HCT116 (cell line): ENCODE data around the gene SLC38A9. TPM values are rescaled to one million over a fixed set of nuclear protein-coding genes. Genes with fewer than 3 reads are reported as not detected.

ENCODE experiments used
- ATAC-seq: fragments of 200-7000 bp; cut with Tn5 transposase; 2 replicates; pipeline ENCODE4 v1.9.1; 2020; ENCODE audit warnings: mild to moderate bottlenecking, moderate library complexity
- BruUV-seq: library from RNA; stranded (reverse); fragments of 400-500 nt; replicated peaks from 2 replicates; lab custom pipeline; 2021; lab: Mats Ljungman, UMichigan
- CTCF ChIA-PET: fragments of 300-600 bp; sonication (Branson Sonifier 250); formaldehyde crosslinking; loops from one replicate; lab custom pipeline; 2021; ENCODE audit warnings: antibody characterized with exemption; lab: Charles Lee
- POLR2A ChIA-PET: fragments of 300-600, 350-600 bp; sonication (Branson Sonifier 250); formaldehyde crosslinking; loops from one replicate; lab custom pipeline; 2021; ENCODE audit warnings: antibody characterized with exemption; lab: Charles Lee
- RAD21 ChIA-PET, 2 experiments: fragments of 300-600 bp; sonication (Branson Sonifier 250); formaldehyde crosslinking; loops; one replicate each; lab custom pipeline; 2023; ENCODE audit warnings: low total read pairs in 2 of 2; ENCODE audit not compliant: uncharacterized antibody in 2 of 2, unreplicated experiment in 2 of 2, low non-redundant PET in 1 of 2; lab: Charles Lee
- DNase-seq: peaks from one replicate; pipeline ENCODE4 v3.0.0-alpha.2; 2010; ENCODE audit warnings: low read depth, low spot score
- H2AFZ ChIP-seq: fragments of 200-600 bp; shearing (Covaris generic), sonication (generic); 2 replicates; pipeline ENCODE4 v1.6.1; 2017; ENCODE audit warnings: low read depth, mixed run types, mixed read lengths, antibody characterized with exemption, low read length; ENCODE audit not compliant: poor library complexity, severe bottlenecking
- H3K27ac ChIP-seq: 2 replicates; pipeline ENCODE4 v1.5.1; 2012; ENCODE audit warnings: low read depth, low read length
- H3K27me3 ChIP-seq: fragments of 200-600 bp; sonication (generic); 2 replicates; pipeline ENCODE4 v1.6.1; 2016; ENCODE audit warnings: mixed run types, low read length, mixed read lengths; ENCODE audit not compliant: insufficient read depth
- H3K36me3 ChIP-seq, 2 experiments: fragments of 200-500 bp in 1 of 2; fragments of 200-600 bp in 1 of 2; sonication (Bioruptor generic) in 1 of 2; sonication (generic) in 1 of 2; 2 replicates each; pipeline versions ENCODE4 v1.5.1 to v1.6.1; 2014 to 2016; ENCODE audit warnings: low read length in 2 of 2, inconsistent platforms in 1 of 2, mixed read lengths in 1 of 2, mixed run types in 1 of 2; ENCODE audit not compliant: insufficient read depth in 2 of 2, control insufficient read depth in 1 of 2
- H3K4me1 ChIP-seq, 2 experiments: fragments of 200-600 bp in 1 of 2; sonication (generic) in 1 of 2; 2 replicates each; pipeline versions ENCODE4 v1.5.1 to v1.6.1; 2012 to 2017; ENCODE audit warnings: low read length in 2 of 2, inconsistent platforms in 1 of 2, mild to moderate bottlenecking in 1 of 2, mixed read lengths in 1 of 2, mixed run types in 1 of 2, moderate library complexity in 1 of 2; ENCODE audit not compliant: insufficient read depth in 2 of 2, control insufficient read depth in 1 of 2
- H3K4me2 ChIP-seq: fragments of 200-600 bp; sonication (generic); 2 replicates; pipeline ENCODE4 v1.6.1; 2017; ENCODE audit warnings: mixed run types, low read length, mixed read lengths
- H3K4me3 ChIP-seq, 2 experiments: fragments of 200-600 bp in 1 of 2; sonication (generic) in 1 of 2; replicated peaks in 1 of 2; 2 replicates each; pipeline ENCODE4 v1.5.1; 2011 to 2016; ENCODE audit warnings: low read length in 2 of 2, control low read depth in 1 of 2, low read depth in 1 of 2, mild to moderate bottlenecking in 1 of 2, mixed read lengths in 1 of 2, mixed run types in 1 of 2
- H3K79me2 ChIP-seq: fragments of 200-600 bp; sonication (generic); 2 replicates; pipeline ENCODE4 v1.6.1; 2017; ENCODE audit warnings: mild to moderate bottlenecking, mixed run types, low read length, moderate library complexity, mixed read lengths; ENCODE audit not compliant: insufficient read depth
- H3K9ac ChIP-seq: fragments of 200-600 bp; sonication (generic); 2 replicates; pipeline ENCODE4 v1.6.1; 2016; ENCODE audit warnings: low read length, mixed read lengths
- H3K9me2 ChIP-seq: fragments of 200-600 bp; sonication (generic), shearing (Covaris generic); 2 replicates; pipeline ENCODE4 v1.6.1; 2017; ENCODE audit warnings: mixed run types, mild to moderate bottlenecking, moderate library complexity; ENCODE audit not compliant: insufficient read depth
- H3K9me3 ChIP-seq, 2 experiments: fragments of 200-500 bp in 1 of 2; fragments of 200-600 bp in 1 of 2; sonication (Bioruptor generic) in 1 of 2; sonication (generic) in 1 of 2; 2 replicates each; pipeline ENCODE4 v1.6.1; 2014 to 2017; ENCODE audit warnings: low read length in 2 of 2, mixed read lengths in 2 of 2, inconsistent platforms in 1 of 2, low read depth in 1 of 2, mild to moderate bottlenecking in 1 of 2, mixed run types in 1 of 2, moderate library complexity in 1 of 2; ENCODE audit not compliant: control insufficient read depth in 1 of 2, insufficient read depth in 1 of 2
- H4K20me1 ChIP-seq: fragments of 200-600 bp; sonication (generic), shearing (Covaris generic); 2 replicates; pipeline ENCODE4 v1.6.1; 2017; ENCODE audit warnings: mixed run types, mild to moderate bottlenecking, moderate library complexity; ENCODE audit not compliant: insufficient read depth
- CBX3 ChIP-seq: IDR thresholded peaks from 2 replicates; pipeline ENCODE4 v1.6.1; 2012; ENCODE audit warnings: low read depth
- CEBPB ChIP-seq: IDR thresholded peaks from 2 replicates; pipeline ENCODE4 v1.6.1; 2012; ENCODE audit warnings: low read depth
- CTCF ChIP-seq, 3 experiments: fragments of 200-600 bp in 1 of 3; sonication (generic) in 1 of 3; IDR thresholded peaks in 2 of 3; conservative IDR thresholded peaks in 1 of 3; 2 replicates each; pipeline ENCODE4 v1.5.1; 2012 to 2017; ENCODE audit warnings: low read depth in 2 of 3, low read length in 2 of 3, antibody characterized with exemption in 1 of 3, borderline replicate concordance in 1 of 3, control low read depth in 1 of 3, mild to moderate bottlenecking in 1 of 3, mixed read lengths in 1 of 3, mixed run types in 1 of 3, moderate library complexity in 1 of 3; ENCODE audit not compliant: insufficient read depth in 1 of 3
- EGR1 ChIP-seq: IDR thresholded peaks from 2 replicates; pipeline ENCODE4 v1.6.1; 2012; ENCODE audit warnings: low read depth
- ELF1 ChIP-seq: IDR thresholded peaks from 2 replicates; pipeline ENCODE4 v1.6.1; 2012; ENCODE audit warnings: low read depth, borderline replicate concordance
- EZH2phosphoT487 ChIP-seq: fragments of 200-600 bp; IDR thresholded peaks from 2 replicates; pipeline ENCODE4 v1.6.1; 2018; ENCODE audit warnings: antibody characterized with exemption, borderline replicate concordance
- JUND ChIP-seq: IDR thresholded peaks from 2 replicates; pipeline ENCODE4 v1.6.1; 2012
- MAX ChIP-seq: IDR thresholded peaks from 2 replicates; pipeline ENCODE4 v1.6.1; 2012
- POLR2A ChIP-seq: IDR thresholded peaks from 2 replicates; pipeline ENCODE4 v1.7.0; 2011; ENCODE audit warnings: borderline replicate concordance; ENCODE audit not compliant: insufficient read depth, insufficient read length; ENCODE audit errors: extremely low read depth
- RAD21 ChIP-seq: IDR thresholded peaks from 2 replicates; pipeline ENCODE4 v1.6.1; 2012; ENCODE audit warnings: low read depth, mild to moderate bottlenecking
- REST ChIP-seq: IDR thresholded peaks from 2 replicates; pipeline ENCODE4 v1.6.1; 2012; ENCODE audit warnings: low read depth
- SIN3A ChIP-seq: IDR thresholded peaks from 2 replicates; pipeline ENCODE4 v1.6.1; 2012; ENCODE audit warnings: low read depth
- SP1 ChIP-seq: IDR thresholded peaks from 2 replicates; pipeline ENCODE4 v1.6.1; 2012; ENCODE audit warnings: low read depth
- SRF ChIP-seq: IDR thresholded peaks from 2 replicates; pipeline ENCODE4 v1.6.1; 2012; ENCODE audit warnings: low read depth
- TCF7L2 ChIP-seq: IDR thresholded peaks from 2 replicates; pipeline ENCODE4 v1.7.0; 2011; ENCODE audit warnings: borderline replicate concordance, inconsistent platforms; ENCODE audit not compliant: insufficient read depth, insufficient read length; ENCODE audit errors: extremely low read depth
- ZBTB33 ChIP-seq: IDR thresholded peaks from 2 replicates; pipeline ENCODE4 v1.6.1; 2011; ENCODE audit warnings: mild to moderate bottlenecking, low read length, moderate library complexity; ENCODE audit not compliant: insufficient replicate concordance; ENCODE audit errors: extremely low read depth
- ZFX ChIP-seq: fragments of 450-650 bp; IDR thresholded peaks from 2 replicates; pipeline ENCODE4 v1.6.1; 2017
- ZNF274 ChIP-seq: fragments of 200-500 bp; sonication (Bioruptor generic); IDR thresholded peaks from 2 replicates; pipeline ENCODE4 v1.6.1; 2014; ENCODE audit warnings: mild to moderate bottlenecking, low read depth, low read length, inconsistent platforms
- intact Hi-C: fragments of 100-400 bp; cut with micrococcal nuclease; formaldehyde crosslinking; loops from 2 replicates; pipeline ENCODE4 v1.10.0; 2022
- total RNA-seq: library from RNA; stranded (reverse); gene quantifications from one replicate; pipeline ENCODE4 v1.2.1, GENCODE V29; 2021; ENCODE audit not compliant: unreplicated experiment

SLC38A9 gene
- total RNA-seq, 1 experiment from 2014 or later = 12.6 TPM

- no TSS peak for BruUV-seq
- CTCF ChIA-PET = no interaction called here
- ATAC-seq = no peak
Measured at GRCh38 chr5:55724281-55724680, 12.2 kb upstream of the SLC38A9 start.

More at GRCh38 chr5:55724281-55724680, 12.2 kb upstream of the SLC38A9 start:
- DNase-seq = no peak
- no peaks in the 10 kb centered on the region for H3K27me3 ChIP-seq
- TF ChIP-seq RAD21 = no peak
- TF ChIP-seq MAX = no peak
- TF ChIP-seq SIN3A = no peak
- no peak for TF ChIP-seq TCF7L2
- no peak for TF ChIP-seq EGR1
- TF ChIP-seq ZBTB33 = no peak
- no peak for TF ChIP-seq ELF1
- TF ChIP-seq POLR2A = no peak
- TF ChIP-seq CBX3 = no peak
- no peak for TF ChIP-seq ZFX
- TF ChIP-seq SRF = no peak
- TF ChIP-seq CTCF (IDR thresholded peaks at IDR 0.05 in 2 of 3, conservative IDR thresholded peaks at IDR 0.05 in 1 of 3; ENCODE audit: borderline replicate concordance in 1 of 3, insufficient read depth in 1 of 3, low read depth in 2 of 3, low read length in 2 of 3) = no peak
- TF ChIP-seq CEBPB = no peak
- no peak for TF ChIP-seq REST
- no peak for TF ChIP-seq EZH2phosphoT487
- TF ChIP-seq JUND = no peak
- TF ChIP-seq ZNF274 = no peak
- TF ChIP-seq SP1 = no peak
- no peak overlapping the region for H2AFZ ChIP-seq
- H3K79me2 ChIP-seq = no peaks in the 10 kb centered on the region
- H3K4me1 ChIP-seq = no peaks in the 10 kb centered on the region
- no peak overlapping the region for H3K4me2 ChIP-seq
- H3K9me2 ChIP-seq = no peaks in the 10 kb centered on the region
- no peak overlapping the region for H3K9ac ChIP-seq
- no peaks in the 10 kb centered on the region for H4K20me1 ChIP-seq
- intact Hi-C loops = no loop called here
- H3K27ac ChIP-seq = no peak overlapping the region
- RAD21 ChIA-PET = no interaction called here
- H3K9me3 ChIP-seq = no peaks in the 10 kb centered on the region
- no peak overlapping the region for H3K4me3 ChIP-seq
- POLR2A ChIA-PET = no interaction called here
- no peaks in the 10 kb centered on the region for H3K36me3 ChIP-seq
